ENCODE results near the gene EMB.
"Not testable (repeated sequence)": the region's sequence is repeated elsewhere in the genome, so short reads cannot be mapped to it uniquely, and the experiment has no call there.

Gene EMB

DNA sequence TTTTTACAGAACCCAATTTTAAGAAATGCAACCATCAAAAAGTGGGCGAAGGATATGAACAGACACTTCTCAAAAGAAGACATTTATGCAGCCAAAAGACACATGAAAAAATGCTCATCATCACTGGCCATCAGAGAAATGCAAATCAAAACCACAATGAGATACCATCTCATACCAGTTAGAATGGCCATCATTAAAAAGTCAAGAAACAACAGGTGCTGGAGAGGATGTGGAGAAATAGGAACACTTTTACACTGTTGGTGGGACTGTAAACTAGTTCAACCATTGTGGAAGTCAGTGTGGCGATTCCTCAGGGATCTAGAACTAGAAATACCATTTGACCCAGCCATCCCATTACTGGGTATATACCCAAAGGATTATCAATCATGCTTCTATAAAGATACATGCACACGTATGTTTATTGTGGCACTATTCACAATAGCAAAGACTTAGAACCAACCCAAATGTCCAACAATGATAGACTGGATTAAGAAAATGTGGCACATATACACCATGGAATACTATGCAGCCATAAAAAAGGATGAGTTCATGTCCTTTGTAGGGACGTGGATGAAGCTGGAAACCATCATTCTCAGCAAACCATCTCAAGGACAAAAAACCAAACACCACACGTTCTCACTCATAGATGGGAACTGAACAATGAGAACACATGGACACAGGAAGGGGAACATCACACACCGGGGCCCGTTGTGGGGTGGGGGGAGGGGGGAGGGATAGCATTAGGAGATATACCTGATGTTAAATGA, 19.7 kb downstream of the EMB start:
- not testable (repeated sequence) for DNase-seq (ENCODE audit: low read depth in 2 of 2)

DNA sequence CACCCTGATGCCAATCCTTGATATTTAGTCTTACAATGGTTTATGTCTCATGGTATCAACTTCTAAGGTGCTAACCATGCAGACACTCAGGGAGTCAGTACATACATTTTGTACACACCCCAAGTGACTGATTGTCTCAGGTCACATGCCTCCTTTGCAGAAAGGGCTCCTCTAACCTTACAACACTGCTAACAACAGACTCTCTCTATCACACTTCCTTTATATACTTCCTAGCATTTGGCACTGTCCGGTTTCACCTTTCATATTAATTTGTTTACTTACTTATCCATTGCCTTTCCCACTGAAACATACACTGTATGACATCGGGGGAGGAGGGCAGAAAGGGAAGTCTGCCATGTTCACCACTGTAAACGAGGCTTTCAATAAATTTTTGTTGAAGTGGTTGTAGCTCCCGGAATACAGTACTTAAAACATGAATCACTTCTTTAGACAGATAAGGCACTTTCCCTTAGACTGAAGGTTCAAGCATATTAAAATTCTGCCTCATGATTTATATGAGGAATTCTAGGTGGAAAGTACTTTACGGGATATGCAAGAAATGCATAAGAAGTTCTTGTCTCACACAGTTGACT, 20.6 kb downstream of the EMB start:
- DNase-seq (ENCODE audit: low read depth in 2 of 2), result no peak

DNA sequence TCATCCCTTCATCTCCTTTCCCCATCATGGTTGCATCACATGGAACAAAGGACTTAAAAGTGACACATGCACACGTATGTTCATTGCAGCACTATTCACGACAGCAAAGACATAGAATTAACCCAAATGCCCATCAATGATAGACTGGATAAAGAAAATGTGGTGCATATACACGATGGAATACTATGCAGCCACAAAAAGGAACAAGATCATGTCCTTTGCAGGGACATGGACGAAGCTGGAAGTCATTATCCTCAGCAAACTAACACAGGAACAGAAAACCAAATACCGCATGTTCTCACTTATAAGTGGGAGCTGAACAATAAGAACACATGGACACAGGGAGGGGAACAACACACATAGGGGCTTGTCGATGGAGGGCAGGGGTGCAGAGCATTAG, 21.4 kb downstream of the EMB start:
- not testable (repeated sequence) for DNase-seq (ENCODE audit: low read depth in 2 of 2)

DNA sequence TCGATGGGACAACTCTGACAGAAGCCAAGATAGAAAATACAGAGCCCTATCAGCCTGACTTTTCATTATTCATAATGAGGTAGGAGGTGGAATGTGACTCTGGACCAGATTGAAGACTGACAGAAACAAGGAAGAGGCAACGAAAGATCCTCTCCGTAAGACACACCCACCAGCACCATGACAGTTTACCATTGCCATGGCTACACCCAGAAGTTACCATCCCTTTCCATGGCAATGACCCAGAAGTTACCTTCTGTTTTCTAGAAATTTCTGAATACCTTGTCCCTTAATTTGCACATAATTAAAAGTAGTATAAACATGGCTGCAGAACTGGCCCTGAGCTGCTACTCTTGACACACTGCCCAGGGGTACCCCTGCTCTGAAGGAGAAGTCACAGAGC, 24.5 kb downstream of the EMB start:
- DNase-seq (ENCODE audit: low read depth in 2 of 2), result not testable (repeated sequence)

DNA sequence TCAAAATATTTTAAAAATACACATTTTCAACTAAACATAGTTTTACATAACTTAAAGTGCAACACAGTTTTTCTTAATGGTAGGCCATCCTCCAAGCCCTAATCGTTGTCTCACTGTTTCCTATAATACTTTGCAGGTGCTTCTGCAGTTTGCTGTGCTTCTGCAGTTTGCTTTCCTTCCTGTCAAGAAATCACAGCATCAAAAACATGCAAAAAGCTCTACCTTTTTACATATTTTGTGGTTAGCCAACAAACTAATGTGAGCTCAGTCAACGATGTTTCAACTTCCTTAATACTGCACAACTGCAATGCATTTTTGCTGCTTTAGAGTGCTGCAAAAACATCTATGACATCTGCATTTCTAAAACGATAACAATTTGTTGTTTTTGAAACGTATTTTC, 25.2 kb downstream of the EMB start:
- no peak for DNase-seq (ENCODE audit: low read depth in 2 of 2)

DNA sequence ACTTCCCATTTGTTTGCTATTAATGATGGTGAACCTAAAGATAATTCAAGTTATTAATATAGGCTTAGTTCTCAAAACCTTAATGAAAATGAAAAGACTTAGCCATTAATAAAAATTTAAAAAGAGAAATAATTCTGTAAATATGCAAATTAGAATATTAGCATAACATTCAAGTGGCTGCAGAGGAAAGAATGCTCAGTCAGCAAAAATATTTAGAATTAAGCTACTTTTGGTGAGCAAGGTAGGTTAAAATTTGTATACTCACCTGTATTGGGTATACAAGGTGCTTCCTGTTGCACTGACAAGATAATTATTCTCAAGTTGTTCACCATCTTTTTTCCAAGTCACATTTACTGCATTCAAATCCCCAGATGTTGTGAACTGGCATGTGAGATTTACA, 30.2 kb downstream of the EMB start:
- DNase-seq (ENCODE audit: low read depth in 2 of 2), result not testable (repeated sequence)

DNA sequence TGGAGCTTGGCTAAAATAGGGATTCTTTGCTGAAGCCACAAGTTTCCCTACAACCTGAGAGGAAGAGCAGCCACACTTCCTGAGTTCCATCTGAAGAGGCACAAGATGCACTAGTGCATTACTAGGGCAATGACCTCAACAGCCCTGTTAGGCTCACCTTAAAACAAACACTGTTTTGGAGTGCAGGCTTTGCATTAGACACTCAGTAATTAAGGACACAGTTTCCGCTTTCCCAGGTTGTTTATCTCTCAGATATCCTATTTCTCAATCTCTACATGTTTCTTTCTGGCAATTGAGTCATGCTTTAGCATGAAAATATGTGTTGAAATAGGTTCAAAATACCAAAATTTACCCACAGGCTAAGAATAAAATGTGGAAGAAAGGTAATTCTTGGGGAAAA, 34.2 kb downstream of the EMB start:
- no peak for DNase-seq (ENCODE audit: low read depth in 2 of 2)

DNA sequence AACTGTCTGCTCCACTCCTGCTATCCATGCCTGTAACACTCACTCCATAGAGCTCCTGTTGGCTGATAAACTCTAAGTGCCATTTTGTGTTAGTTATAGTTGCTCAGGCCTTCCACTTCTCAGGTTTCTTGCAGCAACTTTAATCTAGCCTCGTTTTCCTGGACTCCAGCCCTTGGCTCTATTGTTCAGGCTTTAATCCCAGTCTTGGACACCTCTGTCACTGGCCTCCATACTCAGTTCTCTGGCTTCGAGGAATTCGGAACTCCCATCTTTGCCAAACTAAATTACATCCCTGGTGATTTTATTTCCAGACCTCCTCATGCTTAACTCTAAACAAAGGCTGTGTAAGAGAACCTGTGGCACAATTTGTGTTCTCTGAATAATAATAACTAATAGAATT, 39.8 kb downstream of the EMB start:
- no peak for DNase-seq (ENCODE audit: low read depth in 2 of 2)

DNA sequence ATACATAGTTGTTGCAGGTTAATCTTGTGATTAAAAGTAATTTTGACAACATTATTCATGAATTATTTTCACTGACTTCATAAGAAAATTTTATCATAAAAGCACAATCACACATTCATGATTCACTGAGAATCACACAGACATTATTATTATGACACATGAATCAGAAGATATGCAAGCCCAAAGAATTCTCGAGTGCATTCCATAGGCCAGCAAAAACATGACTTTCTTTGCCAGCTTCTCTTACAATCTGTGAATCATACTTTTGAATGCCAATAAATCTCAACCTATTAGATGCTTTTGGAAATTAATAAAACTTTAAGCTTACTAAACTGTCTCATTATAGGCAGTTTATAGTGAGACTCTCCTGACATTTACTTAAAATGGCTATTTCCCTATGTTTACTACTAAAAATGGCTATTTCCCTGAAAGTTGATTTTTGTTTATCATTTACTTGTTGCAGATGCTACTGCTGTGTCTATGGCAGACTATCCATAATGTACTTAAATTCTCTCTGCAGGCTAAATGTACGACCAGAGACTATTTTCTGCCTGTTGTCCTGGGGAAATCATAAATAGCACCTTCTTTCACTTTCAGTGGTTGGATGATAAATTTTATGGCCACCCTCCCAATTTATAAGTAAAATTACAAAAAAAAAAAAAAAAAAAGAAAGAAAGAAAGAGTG, 47.0 kb downstream of the EMB start:
- DNase-seq (ENCODE audit: low read depth in 2 of 2), result not testable (repeated sequence)

DNA sequence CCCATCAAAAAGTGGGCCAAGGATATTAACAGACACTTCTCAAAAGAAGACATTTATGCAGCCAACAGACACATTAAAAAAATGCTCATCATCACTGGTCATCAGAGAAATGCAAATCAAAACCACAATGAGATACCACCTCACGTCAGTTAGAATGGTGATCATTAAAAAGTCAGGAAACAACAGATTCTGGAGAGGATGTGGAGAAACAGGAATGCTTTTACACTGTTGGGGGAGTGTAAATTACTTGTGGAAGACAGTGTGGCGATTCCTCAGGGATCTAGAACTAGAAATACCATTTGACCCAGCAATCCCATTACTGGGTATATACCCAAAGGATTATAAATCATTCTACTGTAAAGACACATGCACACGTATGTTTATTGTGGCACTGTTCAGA, 48.8 kb downstream of the EMB start:
- not testable (repeated sequence) for DNase-seq (ENCODE audit: low read depth in 2 of 2)

DNA sequence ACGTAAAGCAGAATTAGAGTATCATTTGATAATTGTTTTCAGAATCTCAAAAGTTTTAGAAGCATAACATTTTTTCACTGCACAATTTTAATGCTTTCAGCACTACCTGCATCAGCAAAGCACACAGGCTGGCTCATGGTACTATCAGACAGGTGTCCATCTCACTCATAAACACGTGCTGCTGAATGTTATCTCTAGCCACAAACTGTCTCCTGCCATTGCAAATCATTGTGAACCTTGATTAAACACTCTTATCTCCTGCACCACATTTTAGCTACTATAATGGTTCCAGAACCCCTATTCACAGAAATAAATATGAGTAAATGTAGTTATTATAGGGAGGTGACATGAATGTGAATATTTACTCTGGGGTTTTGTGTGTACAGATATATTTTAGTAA, 56.7 kb downstream of the EMB start:
- not testable (repeated sequence) for DNase-seq (ENCODE audit: low read depth in 2 of 2)

DNA sequence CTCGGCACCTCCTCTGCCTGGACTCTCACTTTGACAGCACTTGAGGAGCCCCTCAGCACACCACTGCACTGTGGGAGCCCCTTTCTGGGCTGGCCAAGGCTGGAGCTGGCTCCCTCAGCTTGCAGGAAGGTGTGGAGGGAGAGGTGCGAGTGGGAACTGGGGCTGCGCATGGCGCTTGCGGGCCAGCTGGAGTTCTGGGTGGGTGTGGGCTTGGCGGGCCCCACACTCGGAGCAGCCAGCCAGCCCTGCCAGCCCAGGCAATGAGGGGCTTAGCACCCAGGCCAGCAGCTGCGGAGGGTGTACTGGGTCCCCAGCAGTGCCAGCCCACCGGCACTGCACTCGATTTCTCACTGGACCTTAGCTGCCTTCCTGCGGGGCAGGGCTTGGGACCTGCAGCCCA, 64.4 kb downstream of the EMB start:
- not testable (repeated sequence) for DNase-seq (ENCODE audit: low read depth in 2 of 2)

DNA sequence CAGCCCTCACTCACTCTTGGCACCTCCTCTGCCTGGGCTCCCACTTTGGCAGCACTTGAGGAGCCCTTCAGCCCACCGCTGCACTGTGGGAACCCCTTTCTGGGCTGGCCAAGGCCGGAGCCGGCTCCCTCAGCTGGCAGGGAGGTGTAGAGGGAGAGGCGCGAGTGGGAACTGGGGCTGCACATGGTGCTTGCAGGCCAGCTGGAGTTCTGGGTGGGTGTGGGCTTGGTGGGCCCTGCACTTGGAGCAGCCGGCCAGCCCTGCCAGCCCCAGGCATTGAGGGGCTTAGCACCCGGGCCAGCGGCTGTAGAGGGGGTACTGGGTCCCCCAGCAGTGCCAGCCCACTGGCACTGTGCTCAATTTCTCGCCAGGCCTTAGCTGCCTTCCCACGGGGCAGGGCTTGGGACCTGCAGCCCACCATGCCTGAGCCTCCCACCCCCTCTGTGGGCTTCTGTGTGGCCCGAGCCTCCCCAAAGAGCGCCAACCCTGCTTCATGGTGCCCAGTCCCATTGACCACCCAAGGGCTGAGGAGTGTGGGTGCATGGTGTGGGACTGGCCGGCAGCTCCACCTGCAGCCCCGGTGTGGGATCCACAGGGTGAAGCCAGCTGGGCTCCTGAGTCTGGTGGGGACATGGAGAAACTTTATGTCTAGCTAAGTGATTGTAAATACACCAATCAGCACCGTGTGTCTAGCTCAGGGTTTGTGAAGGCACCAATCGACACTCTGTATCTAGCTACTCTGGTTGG, 71.6 kb downstream of the EMB start:
- not testable (repeated sequence) for DNase-seq (ENCODE audit: low read depth in 2 of 2)

DNA sequence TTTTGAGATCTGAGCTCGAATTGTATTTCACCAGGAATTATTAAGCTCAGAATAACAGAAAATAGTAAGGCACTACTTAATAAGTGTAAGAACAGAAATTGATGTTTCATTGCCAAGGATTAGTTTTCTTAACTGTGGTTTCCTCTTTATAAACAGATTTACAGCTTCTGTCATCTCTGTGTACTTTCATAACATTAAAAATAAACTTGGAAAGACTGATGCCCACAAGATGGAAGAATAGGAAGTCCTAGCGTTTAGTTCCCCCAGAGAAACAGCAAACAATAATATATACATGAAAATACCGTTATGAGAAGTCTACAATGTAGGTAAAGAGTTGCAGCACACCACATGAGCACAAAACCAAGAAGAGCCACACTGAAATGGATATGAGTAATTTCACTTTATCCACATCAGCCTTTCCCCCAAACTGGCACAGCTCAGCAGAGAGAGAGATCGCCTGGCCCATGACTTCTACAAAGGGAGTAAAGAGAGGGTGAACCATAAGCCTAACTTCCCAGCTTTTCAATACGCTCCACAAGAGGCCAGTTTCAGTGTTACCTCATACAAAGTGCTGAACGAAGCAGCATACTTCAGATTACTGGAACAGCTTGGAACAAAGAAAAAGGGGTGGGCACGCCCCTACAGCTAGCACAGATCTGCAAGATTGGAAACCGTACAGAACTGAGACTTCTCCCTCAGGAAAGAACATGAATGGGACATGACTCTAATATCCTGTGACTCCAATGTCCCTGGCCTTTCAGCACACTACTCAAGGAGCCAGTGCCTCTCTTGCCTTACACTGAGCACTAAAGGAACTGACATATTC, 75.4 kb downstream of the EMB start:
- DNase-seq (ENCODE audit: low read depth in 2 of 2), result no peak

DNA sequence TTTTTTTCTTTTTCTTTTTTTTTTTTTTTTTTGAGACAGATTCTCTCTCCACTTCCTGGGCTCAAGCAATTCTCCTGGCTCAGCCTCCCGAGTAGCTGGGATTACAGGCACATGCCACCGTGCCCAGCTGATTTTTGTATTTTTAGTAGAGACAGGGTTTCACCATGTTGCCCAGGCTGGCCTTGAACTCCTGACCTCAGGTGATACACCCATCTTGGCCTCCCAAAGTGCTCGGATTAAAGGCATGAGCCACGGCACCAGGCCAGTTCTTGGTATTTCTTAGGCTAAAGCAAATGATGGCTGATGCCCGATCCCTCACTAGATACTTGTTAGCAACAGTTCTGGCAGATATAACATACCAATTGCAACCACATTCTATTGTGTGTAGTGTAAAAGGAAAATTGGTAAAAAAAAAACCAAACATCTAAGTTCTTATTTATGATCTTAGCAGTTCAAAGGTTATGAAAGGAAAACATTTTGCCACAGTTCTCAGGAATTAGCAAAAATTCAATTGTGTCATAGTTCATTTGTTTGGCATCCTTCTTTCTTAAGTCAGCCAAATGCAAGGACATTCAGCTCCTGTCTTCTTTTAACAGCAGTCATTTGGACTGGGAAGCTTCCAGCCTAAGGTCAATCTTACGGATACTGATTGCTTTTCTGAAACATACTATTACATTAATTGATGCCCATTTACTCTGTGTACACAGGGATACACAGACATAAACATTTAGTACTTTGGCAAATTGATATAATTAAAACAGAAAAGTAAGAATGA, 76.4 kb downstream of the EMB start:
- not testable (repeated sequence) for DNase-seq (ENCODE audit: low read depth in 2 of 2)

DNA sequence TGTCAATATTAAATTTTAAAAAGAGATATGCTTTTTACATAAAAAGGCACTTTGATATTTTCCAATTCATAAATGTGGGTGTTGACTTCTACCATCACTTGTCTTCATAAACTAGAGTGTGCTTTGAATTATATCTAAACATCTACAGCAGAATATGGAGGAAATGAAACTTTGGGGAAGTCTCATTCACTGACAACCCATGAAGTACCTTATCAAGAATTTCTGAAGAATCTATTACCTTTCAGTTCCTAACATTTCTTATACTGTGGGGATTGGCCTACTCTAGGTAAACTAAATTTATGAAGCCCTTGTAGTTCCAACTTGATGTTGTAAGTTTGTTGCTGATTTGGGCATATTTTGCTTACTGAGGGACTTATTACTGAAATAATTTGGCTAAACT, 81.9 kb downstream of the EMB start:
- DNase-seq (ENCODE audit: low read depth in 2 of 2), result no peak

DNA sequence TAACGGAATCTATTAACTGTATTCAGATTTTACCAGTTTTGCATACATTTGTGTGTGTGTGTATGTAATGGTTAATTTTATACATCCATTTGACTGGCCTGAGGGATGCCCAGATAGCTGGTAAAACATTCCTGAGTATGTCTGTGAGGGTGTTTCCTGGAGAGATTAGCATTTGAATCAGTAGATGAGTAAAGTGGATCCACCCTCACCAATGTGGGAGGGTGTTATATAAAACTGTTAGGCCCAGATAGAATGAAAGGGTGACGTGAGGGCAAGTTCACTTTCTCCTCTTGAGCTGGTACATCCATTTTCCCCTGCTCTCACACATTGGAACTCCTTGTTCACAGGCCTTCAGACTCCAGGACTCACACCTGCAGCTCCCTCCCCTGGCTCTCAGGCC, 88.7 kb downstream of the EMB start:
- no peak for DNase-seq (ENCODE audit: low read depth in 2 of 2)

Measured in stimulated activated CD8-positive, alpha-beta memory T cell treated with anti-CD3 and anti-CD28 coated beads, Interleukin-15, amount 100 ng/mL, for 48 hours (primary cell).